ENCODE data around the gene DNAJA1.

DNA sequence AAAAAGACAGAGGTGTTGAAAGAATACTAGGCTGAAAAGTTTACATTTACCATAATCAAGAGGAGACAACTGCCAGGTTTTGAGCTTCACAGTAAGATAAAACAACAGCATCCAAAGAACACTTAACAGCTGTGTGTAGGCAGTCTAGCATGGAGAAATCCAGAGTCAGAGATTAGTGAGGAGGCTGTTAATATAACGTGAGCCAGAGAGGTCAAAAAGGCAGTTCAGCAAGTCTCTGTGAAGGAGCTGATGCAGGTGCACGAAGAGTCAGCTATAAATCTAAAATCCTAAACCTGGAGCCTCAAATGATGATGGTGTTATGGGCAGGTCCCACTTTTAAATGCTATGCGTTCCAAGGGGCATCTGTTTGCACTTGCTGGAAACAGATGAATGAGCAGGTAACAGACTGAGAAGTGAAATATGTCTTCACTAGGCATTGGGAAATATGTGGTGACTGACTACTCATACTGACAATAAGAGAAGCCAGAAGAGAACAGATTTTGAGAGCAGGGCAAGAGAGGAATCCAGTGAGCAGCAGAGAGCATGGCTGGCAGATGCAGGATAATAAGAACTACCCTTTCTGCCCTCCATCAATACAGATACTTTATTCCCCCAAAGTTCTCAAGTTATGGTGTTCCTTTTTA is 32.4 kb upstream of the DNAJA1 start:
- no peak for TF ChIP-seq POLR2A (IDR thresholded peaks at IDR 0.05; ENCODE audit: low read depth, low read length)
- no peak for TF ChIP-seq POLR2AphosphoS5 (IDR thresholded peaks at IDR 0.05; ENCODE audit: low read depth, low read length)

Data from GM12892 (cell line).